ENCODE data around the gene ACAN. TPM values are rescaled to one million over a fixed set of nuclear protein-coding genes. Genes with fewer than 3 reads are reported as not detected.

ACAN gene
- total and polyA plus RNA-seq, 8 donors, result 0.04 to 5.7 (median 0.22) TPM; not detected in 1

- Histone ChIP-seq H3K4me1 (no peaks in the 10 kb centered on the region), H3K36me3 (no peaks in the 10 kb centered on the region), H3K4me3 (no peak overlapping the region), H3K27me3 (peaks cover 0 to 6% (median 0%) of the 10 kb centered on the region in 4 donors), H3K9me3 (no peaks in the 10 kb centered on the region), H3K27ac (no peak overlapping the region)
- DNase-seq, result no peak
- TF ChIP-seq CTCF (IDR thresholded peaks at IDR 0.05), result no peak
- peak; percentile 75 for FAIRE-seq
- WGBS, 2 donors, result 94 to 98% methylated on average over 1 of the region's 1 CpG
- intact Hi-C loops (cut with DNase I), result no loop called here
- ATAC-seq, result no peak
These were observed 23.3 kb upstream of the ACAN start for GRCh38 chr15:88779944-88780343.

- H3K4me3 ChIP-seq, result no peak overlapping the region
- FAIRE-seq (no peak), ATAC-seq (no peak), DNase-seq (no peak)
- peaks cover 0 to 6% (median 0%) of the 10 kb centered on the region in 4 donors for H3K27me3 ChIP-seq
- no peaks in the 10 kb centered on the region for H3K9me3 ChIP-seq
- WGBS, 2 donors, result 56 to 73% methylated on average over 8 of the region's 8 CpGs
- TF ChIP-seq CTCF (IDR thresholded peaks at IDR 0.05), result no peak
- no peak overlapping the region for H3K27ac ChIP-seq
- intact Hi-C loops (cut with DNase I), result no loop called here
- no peaks in the 10 kb centered on the region for H3K36me3 ChIP-seq
- H3K4me1 ChIP-seq, result no peaks in the 10 kb centered on the region
These were observed 20.8 kb upstream of the ACAN start for GRCh38 chr15:88782465-88782864.

- no peak for ATAC-seq
- TF ChIP-seq CTCF (IDR thresholded peaks at IDR 0.05), result no peak
These were observed 18.0 kb upstream of the ACAN start for GRCh38 chr15:88785217-88785616.

GRCh38 chr15:88788036-88788435 is 15.2 kb upstream of the ACAN start:
- TF ChIP-seq CTCF (IDR thresholded peaks at IDR 0.05), result no peak
- no peak for ATAC-seq
- no peak for DNase-seq

More at GRCh38 chr15:88785217-88785616, 18.0 kb upstream of the ACAN start:
- Histone ChIP-seq H3K4me3 (no peak overlapping the region), H3K27me3 (peaks cover 0 to 5% (median 0%) of the 10 kb centered on the region in 4 donors), H3K9me3 (no peaks in the 10 kb centered on the region), H3K4me1 (no peaks in the 10 kb centered on the region), H3K27ac (no peak overlapping the region), H3K36me3 (no peaks in the 10 kb centered on the region)
- no peak for FAIRE-seq
- DNase-seq, result no peak
- intact Hi-C loops (cut with DNase I), result no loop called here
- WGBS, 2 donors, result 36 to 37% methylated on average over 2 of the region's 2 CpGs

GRCh38 chr15:88788816-88789215 is 14.4 kb upstream of the ACAN start:
- no peaks in the 10 kb centered on the region for H3K4me1 ChIP-seq
- no peaks in the 10 kb centered on the region for H3K9me3 ChIP-seq
- no peaks in the 10 kb centered on the region for H3K27me3 ChIP-seq
- ATAC-seq, result no peak
- FAIRE-seq, result no peak
- no peak for TF ChIP-seq CTCF (IDR thresholded peaks at IDR 0.05)
- no peaks in the 10 kb centered on the region for H3K36me3 ChIP-seq
- no peak for DNase-seq
- H3K4me3 ChIP-seq, result no peak overlapping the region
- H3K27ac ChIP-seq, result no peak overlapping the region
- intact Hi-C loops (cut with DNase I), result no loop called here

More at GRCh38 chr15:88788036-88788435, 15.2 kb upstream of the ACAN start:
- no peak overlapping the region for H3K4me3 ChIP-seq
- no peaks in the 10 kb centered on the region for H3K27me3 ChIP-seq
- FAIRE-seq, result no peak
- no peaks in the 10 kb centered on the region for H3K36me3 ChIP-seq
- no peaks in the 10 kb centered on the region for H3K9me3 ChIP-seq
- intact Hi-C loops (cut with DNase I), result no loop called here
- H3K4me1 ChIP-seq, result no peaks in the 10 kb centered on the region
- no peak overlapping the region for H3K27ac ChIP-seq
- WGBS, 2 donors, result 55 to 59% methylated on average over 3 of the region's 3 CpGs
